HG03520 (cell line): Measurements from ENCODE around the gene ULK4.
"Not testable (repeated sequence)": the region's sequence is repeated elsewhere in the genome, so short reads cannot be mapped to it uniquely, and the experiment has no call there.

Experiments used
- ATAC-seq: cut with Tn5 transposase; IDR thresholded peaks from one replicate; pipeline ENCODE4 v1.9.1; 2021; ENCODE audit warnings: mild to moderate bottlenecking, moderate library complexity; ENCODE audit not compliant: unreplicated experiment

ULK4 gene

DNA sequence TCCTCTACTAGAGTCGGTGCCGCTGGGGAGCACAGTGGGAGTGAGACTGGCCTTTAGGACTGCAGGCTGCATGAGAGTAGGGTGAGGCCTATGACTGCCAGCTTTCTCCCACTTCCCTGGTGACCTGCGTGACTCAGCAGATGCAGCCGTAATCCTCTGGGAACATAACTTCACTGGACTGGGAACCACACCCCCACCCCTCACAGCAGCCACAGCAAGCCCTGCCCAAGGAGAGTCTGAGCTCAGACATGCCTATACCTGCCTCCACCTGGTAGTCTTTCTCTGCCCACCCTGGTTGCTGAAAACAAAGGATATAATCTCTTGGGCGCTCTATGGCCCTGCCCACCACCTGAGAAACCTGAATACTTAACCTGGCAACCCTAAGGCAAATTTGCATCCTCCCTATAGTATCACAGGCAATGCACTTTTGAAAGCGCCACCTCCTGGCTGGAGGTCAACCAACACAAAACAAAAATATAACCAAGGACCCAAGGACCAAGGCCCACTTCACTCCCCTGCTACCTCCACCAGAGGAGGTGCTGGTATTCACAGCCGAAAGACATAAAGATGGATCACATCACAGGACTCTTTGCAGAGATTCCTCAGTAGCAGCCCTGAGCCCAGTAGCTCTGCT, 453.7 kb downstream of the ULK4 start:
- no peak for ATAC-seq

DNA sequence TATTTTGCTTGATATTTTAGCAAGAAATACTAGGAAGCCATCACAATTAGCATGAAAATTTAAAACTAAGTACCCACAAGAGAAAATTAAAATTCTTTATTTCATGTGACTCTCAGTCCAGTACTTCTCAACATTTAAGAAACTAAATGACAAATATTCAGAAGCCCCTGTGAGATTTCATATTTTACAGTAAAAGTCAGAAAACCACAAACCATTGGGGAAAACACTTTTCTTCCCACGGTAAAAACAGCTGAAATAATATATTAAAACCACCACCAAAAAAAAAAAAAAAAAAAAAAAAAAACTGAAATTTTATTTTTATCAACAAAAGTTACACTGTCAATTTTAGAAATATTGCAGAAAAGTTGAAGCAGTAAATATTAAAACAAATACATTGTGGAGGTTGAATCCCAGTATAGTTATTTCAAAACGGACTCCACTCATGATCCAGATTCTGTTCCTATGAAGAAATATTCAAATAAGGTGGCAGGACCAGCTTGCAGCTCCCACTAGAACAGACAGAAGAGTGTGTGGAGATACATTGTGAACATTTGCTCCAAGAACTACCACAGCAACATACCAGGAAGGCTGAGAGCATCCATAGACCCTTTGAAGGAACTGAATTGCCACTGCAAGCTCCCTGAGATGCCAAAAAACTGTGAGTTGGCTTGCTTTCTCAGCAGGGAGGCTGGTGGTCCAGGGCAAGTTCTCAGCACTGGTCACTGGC, 454.4 kb downstream of the ULK4 start:
- ATAC-seq, result no peak

GRCh38 chr3:41503998-41504623, 457.8 kb downstream of the ULK4 start:
- no peak for ATAC-seq

DNA sequence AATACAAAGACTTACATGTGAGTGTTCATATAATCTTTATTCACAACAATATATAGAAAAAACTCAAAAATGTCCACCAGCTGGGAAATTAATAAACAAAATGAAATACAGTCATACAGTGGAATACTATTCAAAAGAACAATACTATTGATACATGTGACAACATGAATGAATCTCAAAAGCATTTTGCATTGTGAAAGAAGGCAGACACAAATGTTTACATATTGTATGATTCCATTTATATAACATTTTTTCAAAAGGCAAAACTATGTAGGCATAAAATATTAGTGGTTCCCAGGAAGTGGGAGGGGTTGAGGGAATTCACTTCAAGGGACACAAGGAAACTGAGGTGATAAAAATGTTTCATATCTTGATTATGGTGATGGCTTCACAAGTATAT, 459.4 kb downstream of the ULK4 start:
- ATAC-seq, result no peak

GRCh38 chr3:41502023-41502422, 459.9 kb downstream of the ULK4 start:
- ATAC-seq, result no peak

DNA sequence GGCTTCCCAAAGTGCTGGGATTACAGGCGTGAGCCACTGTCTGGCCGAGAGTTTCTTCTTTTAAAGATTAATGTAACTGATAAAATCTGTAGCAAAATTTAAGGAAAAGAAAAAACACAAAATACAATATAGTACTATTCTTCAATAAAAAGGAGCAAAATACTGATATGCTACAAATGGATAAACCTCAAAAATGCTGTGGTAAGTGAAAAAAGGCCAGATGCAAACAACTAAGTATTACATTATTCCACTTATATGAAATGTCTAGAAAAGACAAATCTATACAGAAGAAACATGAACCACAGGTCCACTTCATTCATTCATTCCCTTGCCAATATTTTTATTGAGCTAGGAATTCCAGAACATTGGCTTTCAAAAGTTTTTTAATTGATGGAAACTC, 463.1 kb downstream of the ULK4 start:
- no peak for ATAC-seq

DNA sequence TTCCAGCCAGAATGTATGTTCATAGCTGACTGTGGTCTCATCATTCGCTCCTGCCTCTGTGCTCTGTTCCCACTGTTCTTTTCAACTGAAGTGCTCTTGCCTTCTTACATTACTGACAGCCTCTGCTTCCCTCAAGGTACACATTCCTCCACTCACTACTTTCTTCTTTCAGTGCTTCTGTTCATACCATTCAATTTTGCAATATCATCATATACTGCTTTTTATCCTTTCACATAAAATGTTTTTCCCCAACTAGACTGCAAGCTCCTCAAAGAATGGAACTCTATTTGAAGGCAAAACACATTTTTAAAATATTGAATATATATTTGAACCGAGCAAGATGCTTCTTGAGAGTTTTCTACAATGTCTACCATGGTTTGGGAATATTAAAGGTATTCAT, 471.5 kb downstream of the ULK4 start:
- no peak for ATAC-seq

DNA sequence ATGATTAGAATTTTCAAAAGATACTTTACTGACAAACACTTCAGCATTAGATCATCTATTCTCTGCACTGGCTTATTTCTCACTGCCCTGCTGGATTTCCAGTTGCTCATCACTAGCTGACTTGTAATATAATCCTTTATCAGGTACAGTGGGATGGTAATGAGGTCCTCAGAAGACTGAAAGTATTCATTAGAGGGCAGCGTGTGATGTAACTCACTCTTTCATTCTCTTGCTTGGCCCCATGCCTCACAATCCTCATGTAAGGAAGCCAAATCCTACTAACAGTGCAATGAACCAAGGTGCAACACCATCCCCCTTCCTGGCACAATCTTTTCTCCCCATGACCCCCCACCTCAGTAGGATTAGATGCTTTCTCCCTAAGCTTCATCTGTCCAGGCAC, 472.7 kb downstream of the ULK4 start:
- ATAC-seq, result no peak

DNA sequence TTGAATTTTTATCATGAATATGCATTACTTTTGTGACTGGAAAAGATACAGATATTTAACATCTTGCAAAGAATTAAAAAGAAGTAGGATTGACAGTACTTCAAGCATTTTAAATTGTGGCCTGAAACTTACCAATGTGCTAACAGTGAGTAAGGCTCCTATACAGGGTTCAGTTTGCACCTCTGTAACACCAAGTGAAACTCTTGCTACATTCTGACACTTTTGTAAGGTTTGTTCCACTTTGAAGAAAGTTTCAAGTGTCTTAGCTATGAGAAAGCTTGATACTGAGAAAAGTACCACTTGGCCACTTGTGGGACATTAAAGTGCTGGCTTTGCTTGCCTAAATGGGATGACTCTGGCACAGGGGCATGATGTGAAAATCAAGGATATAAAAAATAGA, 473.4 kb downstream of the ULK4 start:
- ATAC-seq, result no peak

DNA sequence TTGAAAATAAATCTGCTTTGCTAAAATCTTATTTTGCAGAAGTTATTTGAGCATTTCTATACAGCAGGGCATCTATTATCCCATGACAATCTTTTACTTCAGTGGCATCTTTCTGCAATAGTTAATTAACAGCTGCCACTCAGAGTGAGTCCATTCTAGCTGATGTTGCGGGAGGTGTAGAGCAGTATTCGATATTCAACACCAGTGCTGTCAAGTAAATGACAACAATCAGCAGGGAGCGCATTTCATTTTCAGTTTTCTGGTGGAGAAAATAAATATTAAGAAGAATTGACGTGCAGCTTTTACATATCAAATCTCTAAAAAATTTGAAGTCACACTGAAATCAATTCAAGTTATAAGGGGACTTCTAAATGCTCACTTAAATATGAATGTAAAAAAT, 476.4 kb downstream of the ULK4 start:
- ATAC-seq, result no peak

GRCh38 chr3:41482134-41482533, 479.8 kb downstream of the ULK4 start:
- no peak for ATAC-seq

- ATAC-seq, result no peak
Measured at GRCh38 chr3:41478278-41478677, 483.6 kb downstream of the ULK4 start.

- ATAC-seq, result no peak
Measured at GRCh38 chr3:41477399-41478014, 484.4 kb downstream of the ULK4 start.

- ATAC-seq, result no peak
Measured at GRCh38 chr3:41469083-41469482, 492.8 kb downstream of the ULK4 start.

DNA sequence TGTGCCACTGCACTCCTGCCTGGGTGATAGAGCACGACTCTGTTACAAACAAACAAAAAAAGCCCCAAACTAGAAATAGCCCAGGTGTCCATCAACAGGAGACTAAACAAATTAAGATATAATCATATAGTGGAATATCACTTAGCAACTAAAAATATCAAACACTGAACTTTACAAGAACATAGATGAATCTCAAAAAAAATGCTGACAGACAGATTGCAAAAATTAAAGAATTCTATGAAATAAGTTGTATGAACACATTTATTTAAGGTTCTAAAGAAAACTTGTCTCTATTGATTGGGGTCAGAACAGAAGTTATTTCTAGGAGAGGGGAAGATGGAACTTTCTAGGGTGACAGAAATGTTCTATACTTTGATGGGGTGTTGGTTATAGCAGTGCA, 494.4 kb downstream of the ULK4 start:
- no peak for ATAC-seq

- ATAC-seq, result no peak
Measured at GRCh38 chr3:41464858-41465257, 497.0 kb downstream of the ULK4 start.

DNA sequence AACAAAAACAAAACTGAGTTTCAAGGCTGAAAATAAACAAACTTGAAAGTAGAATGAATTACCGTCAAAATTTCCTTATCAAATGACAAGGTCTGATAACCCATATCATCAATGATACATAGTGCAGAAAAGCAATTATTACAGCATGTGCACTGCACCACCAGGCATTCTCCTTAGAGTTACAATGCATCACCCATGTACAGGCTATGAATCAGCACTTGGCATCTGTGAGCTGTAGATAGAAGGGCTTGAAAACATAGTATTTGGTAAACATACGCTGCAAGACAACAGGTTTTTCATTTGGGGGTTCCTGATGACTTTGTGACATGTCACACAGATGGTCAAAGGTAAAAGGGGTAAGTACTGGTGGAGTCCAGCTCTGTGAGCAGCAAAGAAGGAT, 497.5 kb downstream of the ULK4 start:
- no peak for ATAC-seq

- no peak for ATAC-seq
Measured at GRCh38 chr3:41462103-41462691, 499.7 kb downstream of the ULK4 start.

DNA sequence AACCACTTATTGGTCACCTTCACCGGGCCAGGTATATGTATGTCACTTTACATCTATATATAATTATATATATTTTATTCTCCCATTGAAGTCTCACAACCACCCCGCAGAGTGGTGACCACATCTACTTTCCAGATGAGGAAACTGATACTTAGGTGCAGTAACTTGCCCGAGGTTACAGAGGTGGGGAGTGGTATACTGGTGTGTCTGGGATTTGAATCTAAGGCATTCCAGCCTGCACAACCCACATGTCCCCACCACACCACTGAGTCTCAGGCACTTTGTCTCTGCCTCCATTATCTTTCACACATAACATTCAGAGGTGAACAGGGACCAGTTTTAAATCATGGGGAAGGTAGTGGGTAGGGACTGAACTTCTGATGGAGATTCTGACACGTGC, 501.2 kb downstream of the ULK4 start:
- no peak for ATAC-seq

- ATAC-seq, result no peak
Measured at GRCh38 chr3:41457176-41457575, 504.7 kb downstream of the ULK4 start.

DNA sequence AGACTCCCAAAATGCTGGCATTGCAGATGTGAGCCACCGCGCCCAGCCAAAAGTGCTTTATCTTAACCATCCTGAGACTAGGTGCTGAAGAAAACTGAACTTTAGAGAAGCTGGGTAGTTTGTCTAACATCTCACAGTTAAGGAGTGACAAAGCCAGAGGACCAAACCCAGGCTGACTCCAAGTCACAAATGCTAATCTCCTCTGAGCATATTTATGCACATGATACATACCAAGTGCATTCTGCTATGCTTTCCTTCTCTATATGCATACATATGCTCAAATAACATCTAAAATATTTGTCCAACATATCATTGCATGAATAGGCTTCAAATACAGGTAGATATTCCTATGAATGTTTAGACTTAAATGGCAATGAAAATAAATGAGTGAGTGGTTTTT, 505.7 kb downstream of the ULK4 start:
- ATAC-seq, result no peak

GRCh38 chr3:41453618-41454017, 508.3 kb downstream of the ULK4 start:
- ATAC-seq, result not testable (repeated sequence)
